ENCODE measurements around the gene EFNB3. TPM values are rescaled to one million over a fixed set of nuclear protein-coding genes. Genes with fewer than 3 reads are reported as not detected.

The EFNB3 gene
- total and polyA plus RNA-seq, 2 of the 13 experiments (the other 11 are each of a cell fraction or from before 2014, with no cell fraction given) = 0.07 to 0.25 TPM

DNA sequence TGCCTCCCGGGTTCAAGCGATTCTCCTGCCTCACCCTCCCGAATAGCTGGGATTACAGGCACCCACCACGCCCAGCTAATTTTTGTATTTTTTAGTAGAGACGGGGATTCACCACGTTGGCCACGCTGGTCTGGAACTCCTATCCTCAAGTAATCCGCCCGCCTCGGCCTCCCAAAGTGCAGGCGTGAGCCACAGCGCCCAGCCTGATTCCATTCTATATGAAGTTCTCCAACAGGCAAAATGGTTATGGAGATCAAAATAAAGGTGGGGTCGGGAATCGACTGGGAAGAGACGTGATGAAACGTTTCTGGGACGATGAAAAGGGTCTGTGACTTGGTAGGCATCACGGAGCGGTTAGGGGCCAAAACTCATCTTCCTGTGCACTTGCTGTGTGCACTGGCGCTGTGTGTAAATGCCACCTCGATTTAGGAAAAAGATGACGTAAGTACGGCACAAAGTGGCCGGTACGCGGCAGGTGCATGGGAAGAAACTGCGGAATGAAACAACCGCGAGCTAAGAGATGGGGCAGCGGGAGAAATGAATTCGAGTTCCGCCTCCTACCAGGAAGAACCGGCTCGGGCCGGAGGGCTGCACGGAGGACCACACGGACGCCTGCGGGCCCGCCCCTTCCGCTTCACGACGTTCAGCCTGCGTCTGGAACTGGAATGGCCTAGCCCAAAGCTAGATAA is 19.3 kb upstream of the EFNB3 start (continued):
- TF ChIP-seq, protein P1, sequence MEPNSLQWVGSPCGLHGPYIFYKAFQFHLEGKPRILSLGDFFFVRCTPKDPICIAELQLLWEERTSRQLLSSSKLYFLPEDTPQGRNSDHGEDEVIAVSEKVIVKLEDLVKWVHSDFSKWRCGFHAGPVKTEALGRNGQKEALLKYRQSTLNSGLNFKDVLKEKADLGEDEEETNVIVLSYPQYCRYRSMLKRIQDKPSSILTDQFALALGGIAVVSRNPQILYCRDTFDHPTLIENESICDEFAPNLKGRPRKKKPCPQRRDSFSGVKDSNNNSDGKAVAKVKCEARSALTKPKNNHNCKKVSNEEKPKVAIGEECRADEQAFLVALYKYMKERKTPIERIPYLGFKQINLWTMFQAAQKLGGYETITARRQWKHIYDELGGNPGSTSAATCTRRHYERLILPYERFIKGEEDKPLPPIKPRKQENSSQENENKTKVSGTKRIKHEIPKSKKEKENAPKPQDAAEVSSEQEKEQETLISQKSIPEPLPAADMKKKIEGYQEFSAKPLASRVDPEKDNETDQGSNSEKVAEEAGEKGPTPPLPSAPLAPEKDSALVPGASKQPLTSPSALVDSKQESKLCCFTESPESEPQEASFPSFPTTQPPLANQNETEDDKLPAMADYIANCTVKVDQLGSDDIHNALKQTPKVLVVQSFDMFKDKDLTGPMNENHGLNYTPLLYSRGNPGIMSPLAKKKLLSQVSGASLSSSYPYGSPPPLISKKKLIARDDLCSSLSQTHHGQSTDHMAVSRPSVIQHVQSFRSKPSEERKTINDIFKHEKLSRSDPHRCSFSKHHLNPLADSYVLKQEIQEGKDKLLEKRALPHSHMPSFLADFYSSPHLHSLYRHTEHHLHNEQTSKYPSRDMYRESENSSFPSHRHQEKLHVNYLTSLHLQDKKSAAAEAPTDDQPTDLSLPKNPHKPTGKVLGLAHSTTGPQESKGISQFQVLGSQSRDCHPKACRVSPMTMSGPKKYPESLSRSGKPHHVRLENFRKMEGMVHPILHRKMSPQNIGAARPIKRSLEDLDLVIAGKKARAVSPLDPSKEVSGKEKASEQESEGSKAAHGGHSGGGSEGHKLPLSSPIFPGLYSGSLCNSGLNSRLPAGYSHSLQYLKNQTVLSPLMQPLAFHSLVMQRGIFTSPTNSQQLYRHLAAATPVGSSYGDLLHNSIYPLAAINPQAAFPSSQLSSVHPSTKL (CRISPR knock-in tag; IDR thresholded peaks at IDR 0.05) = peak; percentile 35; the same call in 1 of the 2 replicates
- TF ChIP-seq ZNF44 (CRISPR knock-in tag; IDR thresholded peaks at IDR 0.05) (no peak), ZNF10 (CRISPR knock-in tag; IDR thresholded peaks at IDR 0.05; ENCODE audit: borderline replicate concordance, low read depth) (no peak), MYNN (CRISPR knock-in tag; IDR thresholded peaks at IDR 0.05; ENCODE audit: low read depth) (no peak), ZNF75D (CRISPR knock-in tag; IDR thresholded peaks at IDR 0.05; ENCODE audit: borderline replicate concordance) (no peak), ZBTB38 (CRISPR knock-in tag; IDR thresholded peaks at IDR 0.05) (0 out of 2 replicates have a peak, but pooled peaks have one; percentile 39), ZNF24 (IDR thresholded peaks at IDR 0.05) (no peak), ZNF552 (CRISPR knock-in tag; IDR thresholded peaks at IDR 0.05; ENCODE audit: borderline replicate concordance) (no peak), ZNF569 (CRISPR knock-in tag; IDR thresholded peaks at IDR 0.05; ENCODE audit: borderline replicate concordance) (no peak)
- TF ChIP-seq, protein P2, sequence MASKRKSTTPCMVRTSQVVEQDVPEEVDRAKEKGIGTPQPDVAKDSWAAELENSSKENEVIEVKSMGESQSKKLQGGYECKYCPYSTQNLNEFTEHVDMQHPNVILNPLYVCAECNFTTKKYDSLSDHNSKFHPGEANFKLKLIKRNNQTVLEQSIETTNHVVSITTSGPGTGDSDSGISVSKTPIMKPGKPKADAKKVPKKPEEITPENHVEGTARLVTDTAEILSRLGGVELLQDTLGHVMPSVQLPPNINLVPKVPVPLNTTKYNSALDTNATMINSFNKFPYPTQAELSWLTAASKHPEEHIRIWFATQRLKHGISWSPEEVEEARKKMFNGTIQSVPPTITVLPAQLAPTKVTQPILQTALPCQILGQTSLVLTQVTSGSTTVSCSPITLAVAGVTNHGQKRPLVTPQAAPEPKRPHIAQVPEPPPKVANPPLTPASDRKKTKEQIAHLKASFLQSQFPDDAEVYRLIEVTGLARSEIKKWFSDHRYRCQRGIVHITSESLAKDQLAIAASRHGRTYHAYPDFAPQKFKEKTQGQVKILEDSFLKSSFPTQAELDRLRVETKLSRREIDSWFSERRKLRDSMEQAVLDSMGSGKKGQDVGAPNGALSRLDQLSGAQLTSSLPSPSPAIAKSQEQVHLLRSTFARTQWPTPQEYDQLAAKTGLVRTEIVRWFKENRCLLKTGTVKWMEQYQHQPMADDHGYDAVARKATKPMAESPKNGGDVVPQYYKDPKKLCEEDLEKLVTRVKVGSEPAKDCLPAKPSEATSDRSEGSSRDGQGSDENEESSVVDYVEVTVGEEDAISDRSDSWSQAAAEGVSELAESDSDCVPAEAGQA (IDR thresholded peaks at IDR 0.05; ENCODE audit: low read depth) = peak; percentile 38; the same call in 1 of the 2 replicates
- TF ChIP-seq, protein P2 (CRISPR knock-in tag; IDR thresholded peaks at IDR 0.05; ENCODE audit: borderline replicate concordance) = no peak
- TF ChIP-seq, protein P3, sequence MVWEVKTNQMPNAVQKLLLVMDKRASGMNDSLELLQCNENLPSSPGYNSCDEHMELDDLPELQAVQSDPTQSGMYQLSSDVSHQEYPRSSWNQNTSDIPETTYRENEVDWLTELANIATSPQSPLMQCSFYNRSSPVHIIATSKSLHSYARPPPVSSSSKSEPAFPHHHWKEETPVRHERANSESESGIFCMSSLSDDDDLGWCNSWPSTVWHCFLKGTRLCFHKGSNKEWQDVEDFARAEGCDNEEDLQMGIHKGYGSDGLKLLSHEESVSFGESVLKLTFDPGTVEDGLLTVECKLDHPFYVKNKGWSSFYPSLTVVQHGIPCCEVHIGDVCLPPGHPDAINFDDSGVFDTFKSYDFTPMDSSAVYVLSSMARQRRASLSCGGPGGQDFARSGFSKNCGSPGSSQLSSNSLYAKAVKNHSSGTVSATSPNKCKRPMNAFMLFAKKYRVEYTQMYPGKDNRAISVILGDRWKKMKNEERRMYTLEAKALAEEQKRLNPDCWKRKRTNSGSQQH (CRISPR knock-in tag; IDR thresholded peaks at IDR 0.05; ENCODE audit: low read depth) = peak; percentile 76; the same call in 1 of the 2 replicates
- TF ChIP-seq, protein P4, sequence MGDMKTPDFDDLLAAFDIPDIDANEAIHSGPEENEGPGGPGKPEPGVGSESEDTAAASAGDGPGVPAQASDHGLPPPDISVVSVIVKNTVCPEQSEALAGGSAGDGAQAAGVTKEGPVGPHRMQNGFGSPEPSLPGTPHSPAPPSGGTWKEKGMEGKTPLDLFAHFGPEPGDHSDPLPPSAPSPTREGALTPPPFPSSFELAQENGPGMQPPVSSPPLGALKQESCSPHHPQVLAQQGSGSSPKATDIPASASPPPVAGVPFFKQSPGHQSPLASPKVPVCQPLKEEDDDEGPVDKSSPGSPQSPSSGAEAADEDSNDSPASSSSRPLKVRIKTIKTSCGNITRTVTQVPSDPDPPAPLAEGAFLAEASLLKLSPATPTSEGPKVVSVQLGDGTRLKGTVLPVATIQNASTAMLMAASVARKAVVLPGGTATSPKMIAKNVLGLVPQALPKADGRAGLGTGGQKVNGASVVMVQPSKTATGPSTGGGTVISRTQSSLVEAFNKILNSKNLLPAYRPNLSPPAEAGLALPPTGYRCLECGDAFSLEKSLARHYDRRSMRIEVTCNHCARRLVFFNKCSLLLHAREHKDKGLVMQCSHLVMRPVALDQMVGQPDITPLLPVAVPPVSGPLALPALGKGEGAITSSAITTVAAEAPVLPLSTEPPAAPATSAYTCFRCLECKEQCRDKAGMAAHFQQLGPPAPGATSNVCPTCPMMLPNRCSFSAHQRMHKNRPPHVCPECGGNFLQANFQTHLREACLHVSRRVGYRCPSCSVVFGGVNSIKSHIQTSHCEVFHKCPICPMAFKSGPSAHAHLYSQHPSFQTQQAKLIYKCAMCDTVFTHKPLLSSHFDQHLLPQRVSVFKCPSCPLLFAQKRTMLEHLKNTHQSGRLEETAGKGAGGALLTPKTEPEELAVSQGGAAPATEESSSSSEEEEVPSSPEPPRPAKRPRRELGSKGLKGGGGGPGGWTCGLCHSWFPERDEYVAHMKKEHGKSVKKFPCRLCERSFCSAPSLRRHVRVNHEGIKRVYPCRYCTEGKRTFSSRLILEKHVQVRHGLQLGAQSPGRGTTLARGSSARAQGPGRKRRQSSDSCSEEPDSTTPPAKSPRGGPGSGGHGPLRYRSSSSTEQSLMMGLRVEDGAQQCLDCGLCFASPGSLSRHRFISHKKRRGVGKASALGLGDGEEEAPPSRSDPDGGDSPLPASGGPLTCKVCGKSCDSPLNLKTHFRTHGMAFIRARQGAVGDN (CRISPR knock-in tag; IDR thresholded peaks at IDR 0.05) = peak; percentile 71; the same call in 1 of the 2 replicates

Measured in HepG2 (cell line).